ENCODE measurements around the gene CRYAB.

DNA sequence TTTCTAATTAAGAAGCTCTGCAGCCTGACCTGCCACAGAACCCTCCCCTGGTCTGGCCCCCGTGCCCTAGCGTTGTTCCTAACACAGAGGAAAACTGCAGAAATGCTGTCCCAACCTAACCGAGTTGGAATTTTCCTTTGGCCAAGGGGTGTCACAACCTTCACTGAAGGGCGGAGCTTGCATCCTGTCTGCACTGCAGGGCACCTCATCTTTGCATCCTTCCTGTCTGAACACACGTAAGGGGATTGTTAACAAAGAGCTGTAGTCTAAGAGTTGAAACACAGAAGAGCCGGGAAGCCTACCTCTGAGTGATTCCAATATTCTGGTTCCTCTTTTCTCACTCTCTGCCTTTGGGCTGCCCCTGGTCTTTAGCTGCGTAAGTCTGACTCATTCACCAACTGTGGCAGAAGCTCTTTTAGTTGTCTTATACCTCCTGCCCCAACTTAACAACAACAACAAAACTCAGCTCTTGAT is 27.2 kb upstream of the CRYAB start:
- TF ChIP-seq EP300 (IDR thresholded peaks at IDR 0.05) (no peak), POLR2A (IDR thresholded peaks at IDR 0.05; ENCODE audit: low read length) (no peak), MAFK (IDR thresholded peaks at IDR 0.05; ENCODE audit: partially characterized antibody) (no peak), POLR2AphosphoS2 (conservative IDR thresholded peaks at IDR 0.05; ENCODE audit: low read length) (no peak), ESRRA (IDR thresholded peaks at IDR 0.05; ENCODE audit: borderline replicate concordance, low read length) (no peak), PHF8 (IDR thresholded peaks at IDR 0.05; ENCODE audit: borderline replicate concordance, low read depth) (no peak), TP53 (CRISPR knock-in tag; IDR thresholded peaks at IDR 0.05) (no peak), NFE2L2 (conservative IDR thresholded peaks at IDR 0.05; ENCODE audit: low read length) (no peak)
- TF ChIP-seq, protein P1, sequence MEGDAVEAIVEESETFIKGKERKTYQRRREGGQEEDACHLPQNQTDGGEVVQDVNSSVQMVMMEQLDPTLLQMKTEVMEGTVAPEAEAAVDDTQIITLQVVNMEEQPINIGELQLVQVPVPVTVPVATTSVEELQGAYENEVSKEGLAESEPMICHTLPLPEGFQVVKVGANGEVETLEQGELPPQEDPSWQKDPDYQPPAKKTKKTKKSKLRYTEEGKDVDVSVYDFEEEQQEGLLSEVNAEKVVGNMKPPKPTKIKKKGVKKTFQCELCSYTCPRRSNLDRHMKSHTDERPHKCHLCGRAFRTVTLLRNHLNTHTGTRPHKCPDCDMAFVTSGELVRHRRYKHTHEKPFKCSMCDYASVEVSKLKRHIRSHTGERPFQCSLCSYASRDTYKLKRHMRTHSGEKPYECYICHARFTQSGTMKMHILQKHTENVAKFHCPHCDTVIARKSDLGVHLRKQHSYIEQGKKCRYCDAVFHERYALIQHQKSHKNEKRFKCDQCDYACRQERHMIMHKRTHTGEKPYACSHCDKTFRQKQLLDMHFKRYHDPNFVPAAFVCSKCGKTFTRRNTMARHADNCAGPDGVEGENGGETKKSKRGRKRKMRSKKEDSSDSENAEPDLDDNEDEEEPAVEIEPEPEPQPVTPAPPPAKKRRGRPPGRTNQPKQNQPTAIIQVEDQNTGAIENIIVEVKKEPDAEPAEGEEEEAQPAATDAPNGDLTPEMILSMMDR (IDR thresholded peaks at IDR 0.05) = no peak

Measured in A549 (cell line).